ENCODE data around the gene RPL22. TPM values are rescaled to one million over a fixed set of nuclear protein-coding genes. Genes with fewer than 3 reads are reported as not detected.

Gene RPL22
- polyA plus RNA-seq, 1 donor (not counting 4 experiments of a cell fraction or from before 2014, with no cell fraction given), result 421 TPM

DNA sequence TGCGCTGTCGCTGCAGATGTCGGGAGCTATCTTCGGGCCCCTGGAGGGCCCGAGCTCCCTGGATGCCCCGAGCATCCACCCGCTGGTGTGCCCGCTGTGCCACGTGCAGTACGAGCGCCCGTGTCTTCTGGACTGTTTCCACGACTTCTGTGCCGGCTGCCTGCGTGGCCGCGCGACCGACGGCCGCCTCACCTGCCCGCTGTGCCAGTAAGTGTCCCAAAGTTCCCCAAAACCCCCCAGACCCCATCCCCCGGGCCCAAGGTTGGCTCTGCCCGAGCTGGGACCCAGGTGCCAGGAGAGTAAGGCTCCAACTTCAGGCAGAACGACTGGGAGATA, 7.1 kb upstream of the RPL22 start:
- FAIRE-seq, result no peak
- H2AFZ ChIP-seq (ENCODE audit: control insufficient read depth, low read length), result peak overlapping the region; percentile 84
- H3K4me2 ChIP-seq (ENCODE audit: control insufficient read depth, extremely low read depth, insufficient read depth, low read depth, low read length), result peak overlapping the region; percentile 71
- H3K4me3 ChIP-seq (ENCODE audit: control insufficient read depth in 2 of 3, extremely low read depth in 1 of 3, insufficient read depth in 2 of 3, low read depth in 1 of 3, low read length in 3 of 3), result peak overlapping the region; percentile 49 to 73 (median 69)
- no peaks in the 10 kb centered on the region for H3K36me3 ChIP-seq (ENCODE audit: control insufficient read depth in 2 of 2, extremely low read depth in 1 of 2, insufficient read depth in 2 of 2, low read length in 2 of 2)
- DNase-seq (ENCODE audit: low read depth, low spot score), result no peak
- no peaks in the 10 kb centered on the region for H3K27me3 ChIP-seq (ENCODE audit: control insufficient read depth, extremely low read depth, insufficient read depth, low read length)
- no peaks in the 10 kb centered on the region for H3K9me3 ChIP-seq (ENCODE audit: control insufficient read depth, low read depth, low read length)
- TF ChIP-seq EZH2 (IDR thresholded peaks at IDR 0.05; ENCODE audit: low read length), result no peak
- TF ChIP-seq, protein P1, sequence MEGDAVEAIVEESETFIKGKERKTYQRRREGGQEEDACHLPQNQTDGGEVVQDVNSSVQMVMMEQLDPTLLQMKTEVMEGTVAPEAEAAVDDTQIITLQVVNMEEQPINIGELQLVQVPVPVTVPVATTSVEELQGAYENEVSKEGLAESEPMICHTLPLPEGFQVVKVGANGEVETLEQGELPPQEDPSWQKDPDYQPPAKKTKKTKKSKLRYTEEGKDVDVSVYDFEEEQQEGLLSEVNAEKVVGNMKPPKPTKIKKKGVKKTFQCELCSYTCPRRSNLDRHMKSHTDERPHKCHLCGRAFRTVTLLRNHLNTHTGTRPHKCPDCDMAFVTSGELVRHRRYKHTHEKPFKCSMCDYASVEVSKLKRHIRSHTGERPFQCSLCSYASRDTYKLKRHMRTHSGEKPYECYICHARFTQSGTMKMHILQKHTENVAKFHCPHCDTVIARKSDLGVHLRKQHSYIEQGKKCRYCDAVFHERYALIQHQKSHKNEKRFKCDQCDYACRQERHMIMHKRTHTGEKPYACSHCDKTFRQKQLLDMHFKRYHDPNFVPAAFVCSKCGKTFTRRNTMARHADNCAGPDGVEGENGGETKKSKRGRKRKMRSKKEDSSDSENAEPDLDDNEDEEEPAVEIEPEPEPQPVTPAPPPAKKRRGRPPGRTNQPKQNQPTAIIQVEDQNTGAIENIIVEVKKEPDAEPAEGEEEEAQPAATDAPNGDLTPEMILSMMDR (optimal IDR thresholded peaks at IDR 0.05 in 1 of 3, IDR thresholded peaks at IDR 0.05 in 1 of 3, conservative IDR thresholded peaks at IDR 0.05 in 1 of 3; ENCODE audit: extremely low read depth in 1 of 3, insufficient read depth in 2 of 3, low read length in 3 of 3), result no peak
- H4K20me1 ChIP-seq (ENCODE audit: control insufficient read depth, extremely low read depth, insufficient read depth, low read length), result no peaks in the 10 kb centered on the region
- no peaks in the 10 kb centered on the region for H3K79me2 ChIP-seq (ENCODE audit: control insufficient read depth, insufficient read depth, low read length)
- dilution Hi-C loops (cut with MboI; ENCODE audit: extremely low pct_ligation_motif_present, low sequenced_read_pairs), result no loop called here
- H3K4me1 ChIP-seq (ENCODE audit: control insufficient read depth, extremely low read depth, insufficient read depth, low read length), result peaks cover 9% of the 10 kb centered on the region
- H3K27ac ChIP-seq (ENCODE audit: control insufficient read depth, insufficient read depth, low read length), result no peak overlapping the region
- peak overlapping the region; percentile 73 for H3K9ac ChIP-seq (ENCODE audit: control insufficient read depth, extremely low read depth, insufficient read depth, low read length)
- no peaks in the 10 kb centered on the region for H3K9me1 ChIP-seq (ENCODE audit: control insufficient read depth, extremely low read depth, insufficient read depth, low read length)

DNA sequence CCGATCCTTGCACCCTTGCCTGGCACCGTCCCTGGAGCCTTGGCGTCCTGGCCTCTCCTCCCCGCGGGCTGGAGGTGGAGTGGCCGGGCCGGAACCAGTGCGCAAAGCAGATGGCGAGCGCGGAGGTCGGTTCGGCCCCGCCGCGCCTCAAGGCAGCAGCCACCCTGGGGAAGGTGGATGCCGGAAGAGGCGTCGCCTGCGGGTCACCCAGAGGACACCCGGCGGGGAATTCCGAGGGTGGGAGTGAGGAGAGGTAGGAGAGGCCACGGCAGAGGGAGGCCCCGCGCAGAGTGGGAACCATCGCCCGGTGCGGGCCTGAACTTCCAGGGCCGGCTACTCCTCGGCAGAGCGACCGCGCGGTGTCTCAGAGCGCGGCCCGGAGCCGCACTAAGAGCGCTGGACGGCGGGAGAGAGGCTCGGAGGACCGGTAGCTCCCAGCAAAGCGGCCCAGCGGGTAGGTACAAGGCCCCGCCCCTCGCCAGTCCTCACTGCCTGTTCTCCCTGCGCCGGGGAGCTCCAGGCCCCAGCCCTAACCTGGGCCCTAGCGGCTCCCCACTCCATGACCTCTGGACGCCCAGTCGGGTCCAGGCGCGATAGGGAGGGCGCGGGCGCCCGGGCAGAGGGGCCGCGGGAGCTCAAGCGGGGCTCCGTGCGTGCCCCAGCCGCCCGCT, 6.6 kb upstream of the RPL22 start, which contains the start of gene RNF207:
Gene RNF207, plus strand, starts transcription at position 271 of the 671 bp plus-strand sequence. CDS start 417 bp downstream, outside the sequence.
- DNase-seq (ENCODE audit: low read depth, low spot score) (no peak), FAIRE-seq (no peak)
- no peaks in the 10 kb centered on the region for H3K36me3 ChIP-seq (ENCODE audit: control insufficient read depth in 2 of 2, extremely low read depth in 1 of 2, insufficient read depth in 2 of 2, low read length in 2 of 2)
- H3K9me3 ChIP-seq (ENCODE audit: control insufficient read depth, low read depth, low read length), result no peaks in the 10 kb centered on the region
- dilution Hi-C loops (cut with MboI; ENCODE audit: extremely low pct_ligation_motif_present, low sequenced_read_pairs), result no loop called here
- H2AFZ ChIP-seq (ENCODE audit: control insufficient read depth, low read length), result peak within 1 kb of the TSS; percentile 84
- peak within 1 kb of the TSS; percentile 52 for H3K27ac ChIP-seq (ENCODE audit: control insufficient read depth, insufficient read depth, low read length)
- no peaks in the 10 kb centered on the region for H3K9me1 ChIP-seq (ENCODE audit: control insufficient read depth, extremely low read depth, insufficient read depth, low read length)
- TF ChIP-seq, protein P1 (optimal IDR thresholded peaks at IDR 0.05 in 1 of 3, IDR thresholded peaks at IDR 0.05 in 1 of 3, conservative IDR thresholded peaks at IDR 0.05 in 1 of 3; ENCODE audit: extremely low read depth in 1 of 3, insufficient read depth in 2 of 3, low read length in 3 of 3), result no peak
- no peaks in the 10 kb centered on the region for H4K20me1 ChIP-seq (ENCODE audit: control insufficient read depth, extremely low read depth, insufficient read depth, low read length)
- peaks cover 9% of the 10 kb centered on the region for H3K4me1 ChIP-seq (ENCODE audit: control insufficient read depth, extremely low read depth, insufficient read depth, low read length)
- H3K79me2 ChIP-seq (ENCODE audit: control insufficient read depth, insufficient read depth, low read length), result no peaks in the 10 kb centered on the region
- peak within 1 kb of the TSS; percentile 71 for H3K4me2 ChIP-seq (ENCODE audit: control insufficient read depth, extremely low read depth, insufficient read depth, low read depth, low read length)
- H3K4me3 ChIP-seq (ENCODE audit: control insufficient read depth in 2 of 3, extremely low read depth in 1 of 3, insufficient read depth in 2 of 3, low read depth in 1 of 3, low read length in 3 of 3), result peak within 1 kb of the TSS; percentile 49 to 73 (median 69)
- peak within 1 kb of the TSS; percentile 73 for H3K9ac ChIP-seq (ENCODE audit: control insufficient read depth, extremely low read depth, insufficient read depth, low read length)
- no peaks in the 10 kb centered on the region for H3K27me3 ChIP-seq (ENCODE audit: control insufficient read depth, extremely low read depth, insufficient read depth, low read length)

All from keratinocyte (primary cell).